Activated T-cell treated with anti-CD3 and anti-CD28 coated beads, Interleukin-2, amount 50 U/mL, for 4 hours (primary cell): ENCODE data around the gene SORBS1. TPM values are rescaled to one million over a fixed set of nuclear protein-coding genes. Genes with fewer than 3 reads are reported as not detected.

Experiments
- ATAC-seq, 2 donors: fragments of 200-7000 bp; cut with Tn5 transposase; one replicate each; pipeline ENCODE4 v1.10.0; 2021
- DNase-seq: peaks from one replicate; pipeline ENCODE4 v3.0.0-alpha.2; 2020
- H3K27me3 Mint-ChIP-seq: one replicate; pipeline ENCODE4 v1.8.0; 2021; ENCODE audit warnings: low read depth, mixed read lengths
- H3K36me3 Mint-ChIP-seq: one replicate; pipeline ENCODE4 v1.8.0; 2022; ENCODE audit warnings: mixed read lengths; ENCODE audit not compliant: insufficient read depth
- H3K4me1 Mint-ChIP-seq: one replicate; pipeline ENCODE4 v1.8.0; 2021; ENCODE audit warnings: low read depth, mixed read lengths
- H3K4me3 Mint-ChIP-seq: one replicate; pipeline ENCODE4 v1.8.0; 2021; ENCODE audit warnings: mild to moderate bottlenecking, moderate library complexity, mixed read lengths
- H3K9me3 Mint-ChIP-seq: one replicate; pipeline ENCODE4 v1.8.0; 2021; ENCODE audit warnings: mixed read lengths
- total RNA-seq, 3 donors: library from RNA; stranded (reverse); gene quantifications; one replicate each; pipeline ENCODE4 v1.2.1, GENCODE V29; 2021

The SORBS1 gene
- total RNA-seq, 3 donors from 2014 or later = 0.32 to 0.46 (median 0.38) TPM

DNA sequence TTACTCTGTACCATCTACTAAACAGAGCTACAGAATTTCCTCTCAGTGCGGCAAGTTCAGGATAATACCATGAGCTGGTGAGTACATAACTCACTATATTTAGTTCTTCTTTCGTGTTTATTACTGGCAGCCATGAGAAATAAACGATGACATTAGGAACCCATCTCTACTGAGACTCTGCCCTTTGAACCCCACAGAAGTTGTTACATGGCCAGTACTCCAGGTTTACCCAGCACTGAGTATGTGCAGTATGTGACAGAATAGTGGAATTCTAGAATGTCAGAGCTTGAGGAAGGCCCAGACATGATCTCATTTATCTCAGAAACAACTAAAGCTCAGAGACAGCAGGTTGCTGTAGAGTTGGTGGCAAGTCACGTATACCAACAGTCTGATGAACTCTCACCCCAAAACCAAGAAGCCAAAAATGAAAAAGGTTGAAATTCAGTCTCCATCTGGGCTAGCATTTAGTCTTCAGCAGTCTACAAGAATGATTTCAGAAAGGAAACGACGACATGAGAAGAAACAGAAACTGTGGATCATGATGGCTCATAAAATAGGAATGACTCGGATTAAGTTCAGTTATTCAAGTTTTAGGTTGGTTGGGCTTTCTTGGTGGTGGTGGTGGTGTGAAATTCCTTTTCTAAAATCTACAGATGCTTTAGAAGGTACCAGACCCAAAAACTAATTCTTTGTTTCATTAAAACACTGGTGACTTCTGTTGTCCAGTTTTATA, 78.5 kb downstream of the SORBS1 start:
- H3K4me1 Mint-ChIP-seq = peaks cover 4% of the 10 kb centered on the region
- no peak overlapping the region for H3K4me3 Mint-ChIP-seq
- no peaks in the 10 kb centered on the region for H3K27me3 Mint-ChIP-seq
- ATAC-seq = no peak
- H3K36me3 Mint-ChIP-seq = no peaks in the 10 kb centered on the region
- H3K9me3 Mint-ChIP-seq = no peaks in the 10 kb centered on the region
- no peak for DNase-seq

DNA sequence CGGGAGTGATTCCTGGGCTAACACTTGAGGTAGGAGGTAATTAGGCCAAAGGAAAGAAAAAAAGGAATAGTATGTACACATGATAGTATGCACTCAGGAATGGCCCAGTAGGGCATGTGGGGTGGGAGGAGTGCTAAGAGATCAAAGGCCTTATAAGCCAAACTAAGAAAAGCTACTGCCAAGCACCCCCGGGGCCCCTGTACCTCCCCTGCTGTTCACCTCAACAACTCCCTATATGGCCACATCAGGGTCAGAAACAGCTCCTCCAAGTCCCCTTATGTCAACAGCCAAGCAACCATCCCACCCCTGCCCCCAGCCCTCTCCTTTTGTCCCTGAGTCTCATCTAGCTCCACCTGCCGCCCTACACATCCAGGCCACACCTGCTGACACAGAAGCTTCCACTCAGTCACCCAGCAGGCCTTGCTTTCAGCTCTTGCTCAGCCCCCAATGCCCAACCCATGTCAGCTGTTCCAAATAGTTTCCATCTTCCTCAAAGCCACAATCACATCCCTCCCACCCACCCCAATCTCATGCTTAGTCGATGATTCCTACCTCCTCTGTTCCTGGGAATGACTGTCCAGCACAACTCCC, 80.2 kb downstream of the SORBS1 start:
- Mint-ChIP-seq H3K9me3 (no peaks in the 10 kb centered on the region), H3K4me1 (peaks cover 4% of the 10 kb centered on the region), H3K27me3 (no peaks in the 10 kb centered on the region), H3K4me3 (no peak overlapping the region), H3K36me3 (no peaks in the 10 kb centered on the region)
- DNase-seq (no peak), ATAC-seq (peak in 1 of 2 donors; percentile 41)

DNA sequence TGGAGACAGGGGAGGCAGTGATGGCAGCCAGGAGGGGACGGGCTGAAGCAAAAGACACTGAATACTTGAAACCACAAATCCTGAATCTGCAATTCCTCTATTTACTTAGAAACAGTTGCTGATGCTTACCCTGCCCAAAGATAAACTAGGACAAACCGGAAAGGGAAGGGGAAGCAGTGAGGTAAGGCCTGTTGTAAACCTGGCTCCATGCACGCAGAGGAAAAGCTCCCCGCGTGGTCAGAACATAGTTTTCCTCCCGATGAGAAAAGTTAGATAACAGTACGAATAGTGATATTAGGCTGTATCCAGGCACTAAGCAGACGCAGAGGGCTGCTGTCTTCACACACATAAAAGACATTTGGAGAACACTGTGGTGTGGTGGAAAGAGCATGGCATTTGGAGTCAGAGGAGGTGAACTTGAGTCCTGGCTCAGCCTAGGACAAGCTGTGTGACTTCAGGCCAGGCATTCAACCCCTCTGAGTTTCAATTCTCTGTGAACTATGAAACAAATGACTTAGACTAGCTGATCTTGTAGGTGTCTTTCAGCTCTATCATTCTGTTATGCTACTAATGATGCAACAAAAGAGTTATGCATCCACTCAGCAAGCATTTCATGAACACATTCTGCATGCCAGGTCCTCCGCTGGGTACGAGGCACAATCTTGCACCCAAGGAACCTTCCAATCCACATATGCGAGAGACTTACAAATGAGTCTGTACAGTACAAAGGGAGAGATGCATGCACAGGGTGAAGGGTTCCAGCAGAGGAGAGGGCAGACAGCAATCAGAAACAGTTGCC, 80.9 kb downstream of the SORBS1 start:
- no peak for DNase-seq

DNA sequence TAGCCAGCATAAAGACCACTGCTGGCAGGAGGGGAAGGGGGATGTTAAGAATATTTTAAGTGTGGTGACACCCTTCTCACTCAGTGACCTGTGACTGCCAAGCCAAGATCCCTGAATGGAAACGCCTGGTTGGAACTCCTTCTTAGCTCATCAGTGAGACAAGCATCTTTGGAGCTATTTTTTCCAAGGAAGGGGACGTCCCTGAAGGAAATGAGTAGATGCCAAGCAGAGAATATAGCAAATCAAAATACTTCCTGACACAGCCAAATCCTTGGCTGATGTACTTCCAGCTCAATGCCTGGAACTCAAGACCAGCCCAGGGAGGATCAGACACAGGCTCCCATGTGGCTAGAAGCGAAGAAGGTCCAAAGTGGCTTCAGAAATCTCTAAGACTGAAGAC, 82.2 kb downstream of the SORBS1 start:
- Mint-ChIP-seq H3K36me3 (no peaks in the 10 kb centered on the region), H3K4me1 (no peaks in the 10 kb centered on the region), H3K4me3 (no peak overlapping the region), H3K9me3 (no peaks in the 10 kb centered on the region), H3K27me3 (no peaks in the 10 kb centered on the region)
- no peak for ATAC-seq
- DNase-seq = no peak

More for the DNA sequence above, 80.9 kb downstream of the SORBS1 start:
- no peak overlapping the region for H3K4me3 Mint-ChIP-seq
- no peaks in the 10 kb centered on the region for H3K9me3 Mint-ChIP-seq
- H3K36me3 Mint-ChIP-seq = no peaks in the 10 kb centered on the region
- ATAC-seq = no peak
- H3K4me1 Mint-ChIP-seq = peaks cover 1% of the 10 kb centered on the region
- no peaks in the 10 kb centered on the region for H3K27me3 Mint-ChIP-seq

GRCh38 chr10:95478185-95478584, 83.0 kb downstream of the SORBS1 start:
- no peak for DNase-seq
- ATAC-seq = no peak
- Mint-ChIP-seq H3K27me3 (no peaks in the 10 kb centered on the region), H3K9me3 (no peaks in the 10 kb centered on the region), H3K36me3 (no peaks in the 10 kb centered on the region), H3K4me1 (no peaks in the 10 kb centered on the region), H3K4me3 (no peak overlapping the region)

DNA sequence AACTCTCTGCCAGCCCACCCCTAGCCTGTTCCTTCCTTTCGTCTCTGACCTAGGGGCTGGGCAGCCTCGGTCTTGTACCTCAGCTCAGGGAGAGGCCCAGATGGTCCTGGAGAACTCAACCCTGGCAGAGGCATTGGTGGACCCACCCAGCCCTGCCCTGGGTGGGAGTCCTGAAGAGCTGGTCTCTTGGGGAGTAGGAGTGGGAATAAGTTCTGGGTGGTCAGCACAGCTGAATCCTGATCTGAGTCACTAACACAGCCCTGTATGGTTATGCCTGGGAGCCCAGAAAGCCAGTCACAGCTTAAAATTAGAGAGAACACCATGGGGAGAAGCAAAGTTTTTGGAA, 84.0 kb downstream of the SORBS1 start:
- DNase-seq (no peak), ATAC-seq (no peak)
- Mint-ChIP-seq H3K4me3 (no peak overlapping the region), H3K9me3 (no peaks in the 10 kb centered on the region), H3K4me1 (no peaks in the 10 kb centered on the region), H3K27me3 (no peaks in the 10 kb centered on the region), H3K36me3 (no peaks in the 10 kb centered on the region)

GRCh38 chr10:95476469-95477174, 84.5 kb downstream of the SORBS1 start:
- Mint-ChIP-seq H3K4me1 (no peaks in the 10 kb centered on the region), H3K36me3 (no peaks in the 10 kb centered on the region), H3K27me3 (no peaks in the 10 kb centered on the region), H3K4me3 (no peak overlapping the region), H3K9me3 (no peaks in the 10 kb centered on the region)
- DNase-seq = no peak
- no peak for ATAC-seq

DNA sequence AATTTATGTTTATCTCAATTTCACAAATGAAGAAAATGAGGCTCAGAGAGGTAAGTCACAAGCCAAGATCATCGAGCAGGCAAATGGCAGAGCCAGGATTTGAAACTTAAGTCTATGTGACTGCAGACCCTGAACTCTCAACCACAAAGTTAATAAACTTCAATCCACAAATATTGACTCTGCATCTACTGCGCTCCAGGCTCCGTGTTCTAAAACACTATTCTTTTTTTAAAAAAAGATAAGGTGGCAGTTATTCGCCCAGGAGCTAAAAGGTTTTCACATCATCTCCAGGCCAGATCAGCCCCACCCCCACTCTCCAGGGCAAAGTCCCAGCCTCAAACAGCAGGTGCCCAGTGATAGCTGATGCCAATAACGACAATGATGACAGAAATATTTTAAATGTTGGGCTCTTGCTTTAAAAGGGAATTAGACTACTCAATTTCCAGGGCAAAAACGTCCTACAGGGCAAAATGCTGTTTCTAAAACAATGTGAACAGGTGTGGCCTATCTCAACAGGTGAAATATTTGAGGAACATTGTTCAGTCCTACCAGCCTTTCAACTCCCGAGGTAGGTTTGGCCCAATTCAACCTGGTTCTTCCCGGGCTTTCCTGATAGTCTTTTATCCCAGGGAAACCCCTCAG, 85.2 kb downstream of the SORBS1 start:
- Mint-ChIP-seq H3K36me3 (no peaks in the 10 kb centered on the region), H3K4me3 (no peak overlapping the region), H3K27me3 (peaks cover 3% of the 10 kb centered on the region), H3K4me1 (no peaks in the 10 kb centered on the region), H3K9me3 (no peaks in the 10 kb centered on the region)
- DNase-seq (no peak), ATAC-seq (no peak)

DNA sequence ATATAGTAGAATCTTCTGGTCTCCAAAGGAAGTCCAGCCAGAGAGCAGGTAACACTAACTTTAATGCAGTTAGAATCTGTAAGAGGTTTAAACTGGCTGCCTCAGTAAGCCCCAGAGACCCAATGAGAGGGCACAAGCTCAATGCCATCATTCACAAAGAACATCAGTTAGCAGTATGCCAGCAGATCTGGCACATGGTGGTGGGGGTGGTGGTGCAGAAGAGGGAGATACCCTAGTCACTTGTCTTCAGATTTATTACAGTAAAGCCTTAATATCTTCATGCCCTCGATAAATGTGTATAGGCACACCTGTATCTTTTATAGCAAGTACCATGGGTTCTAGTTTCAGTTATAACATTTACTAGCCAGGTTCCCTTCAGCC, 86.2 kb downstream of the SORBS1 start:
- Mint-ChIP-seq H3K9me3 (no peaks in the 10 kb centered on the region), H3K36me3 (no peaks in the 10 kb centered on the region), H3K4me3 (no peak overlapping the region), H3K27me3 (peaks cover 4% of the 10 kb centered on the region), H3K4me1 (no peaks in the 10 kb centered on the region)
- no peak for ATAC-seq
- no peak for DNase-seq

DNA sequence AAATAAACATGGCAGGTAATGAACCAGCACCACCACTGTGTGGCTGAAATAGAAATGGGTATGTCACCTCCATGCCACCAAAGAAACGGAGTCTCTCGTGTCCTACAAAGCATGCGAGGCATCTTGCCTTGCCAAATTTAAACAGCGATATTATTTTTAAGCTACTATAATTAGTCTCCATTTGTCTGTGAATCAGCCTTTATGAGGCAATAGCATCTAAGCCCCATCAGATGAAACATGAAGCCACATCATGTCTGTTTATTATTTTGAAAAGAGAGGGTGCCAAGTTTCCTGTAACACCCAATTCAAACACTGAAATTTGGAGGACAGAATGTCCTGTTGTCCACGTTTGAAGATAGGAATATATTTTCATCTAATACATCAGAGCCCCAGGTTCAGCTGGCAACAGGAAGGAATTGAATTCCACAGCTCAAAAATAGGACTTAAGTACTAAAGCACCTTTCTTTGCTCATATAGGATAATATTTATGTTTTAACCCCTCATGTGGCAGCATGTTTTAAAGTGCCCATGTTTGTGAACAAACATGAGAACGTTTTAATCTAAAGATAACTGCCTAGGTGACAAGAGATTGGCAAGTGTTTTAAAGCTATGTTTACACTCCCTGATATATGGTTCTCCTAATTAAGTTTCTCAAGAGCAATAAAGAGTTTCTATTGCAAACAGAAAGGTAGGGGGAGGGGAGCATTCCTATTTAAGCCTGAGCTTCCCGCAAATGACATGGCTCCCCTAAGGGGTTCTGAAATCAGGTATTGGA, 86.8 kb downstream of the SORBS1 start:
- peaks cover 4% of the 10 kb centered on the region for H3K27me3 Mint-ChIP-seq
- no peaks in the 10 kb centered on the region for H3K9me3 Mint-ChIP-seq
- H3K4me1 Mint-ChIP-seq = no peaks in the 10 kb centered on the region
- H3K4me3 Mint-ChIP-seq = no peak overlapping the region
- H3K36me3 Mint-ChIP-seq = no peaks in the 10 kb centered on the region
- DNase-seq (no peak), ATAC-seq (no peak)

- DNase-seq = no peak
- Mint-ChIP-seq H3K4me1 (no peaks in the 10 kb centered on the region), H3K36me3 (no peaks in the 10 kb centered on the region), H3K27me3 (peaks cover 4% of the 10 kb centered on the region), H3K9me3 (no peaks in the 10 kb centered on the region), H3K4me3 (no peak overlapping the region)
- no peak for ATAC-seq
Observed at GRCh38 chr10:95472304-95473088, 88.7 kb downstream of the SORBS1 start.

GRCh38 chr10:95469676-95470075, 91.5 kb downstream of the SORBS1 start:
- H3K27me3 Mint-ChIP-seq = peaks cover 4% of the 10 kb centered on the region
- no peak overlapping the region for H3K4me3 Mint-ChIP-seq
- no peaks in the 10 kb centered on the region for H3K4me1 Mint-ChIP-seq
- H3K9me3 Mint-ChIP-seq = no peaks in the 10 kb centered on the region
- no peaks in the 10 kb centered on the region for H3K36me3 Mint-ChIP-seq
- no peak for ATAC-seq
- no peak for DNase-seq

- no peaks in the 10 kb centered on the region for H3K4me1 Mint-ChIP-seq
- ATAC-seq (no peak), DNase-seq (no peak)
- no peaks in the 10 kb centered on the region for H3K36me3 Mint-ChIP-seq
- no peak overlapping the region for H3K4me3 Mint-ChIP-seq
- H3K27me3 Mint-ChIP-seq = peaks cover 4% of the 10 kb centered on the region
- H3K9me3 Mint-ChIP-seq = no peaks in the 10 kb centered on the region
Observed at GRCh38 chr10:95469251-95469650, 91.9 kb downstream of the SORBS1 start.
